Measurements from ENCODE around the gene IFITM5.
A peak's percentile ranks its signal among the peaks of the same experiment; 100 is the strongest.
"Not testable (repeated sequence)": the region's sequence is repeated elsewhere in the genome, so short reads cannot be mapped to it uniquely, and the experiment has no call there.

Gene IFITM5

DNA sequence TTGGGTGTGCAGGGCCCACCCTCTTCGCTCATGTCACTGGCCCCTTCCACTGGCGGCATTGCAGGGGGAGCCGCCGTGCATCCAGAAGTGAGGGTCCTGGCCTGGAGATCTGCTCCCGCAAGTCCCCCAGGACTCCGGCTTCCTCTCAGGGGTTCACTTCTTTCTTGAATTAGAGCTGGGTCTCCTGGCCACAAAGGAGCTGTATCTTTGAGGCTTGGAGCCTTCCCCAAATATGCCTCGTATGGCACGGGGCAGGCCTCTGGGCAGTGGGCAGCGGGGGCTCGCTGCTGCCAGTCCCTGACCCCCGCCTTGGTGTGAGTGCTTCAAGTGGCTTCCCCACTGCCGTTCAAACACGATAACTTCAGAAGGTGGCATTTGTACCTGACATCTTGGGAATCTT, 28.7 kb upstream of the IFITM5 start:
- no peak for DNase-seq (ENCODE audit: low read depth)

- no peak for DNase-seq (ENCODE audit: low read depth)
Observed at GRCh38 chr11:327581-327923, 28.2 kb upstream of the IFITM5 start.

GRCh38 chr11:326842-327580, 27.7 kb upstream of the IFITM5 start:
- DNase-seq (ENCODE audit: low read depth): peak; percentile 40

GRCh38 chr11:326592-326841, 27.2 kb upstream of the IFITM5 start:
- DNase-seq (ENCODE audit: low read depth): no peak

DNA sequence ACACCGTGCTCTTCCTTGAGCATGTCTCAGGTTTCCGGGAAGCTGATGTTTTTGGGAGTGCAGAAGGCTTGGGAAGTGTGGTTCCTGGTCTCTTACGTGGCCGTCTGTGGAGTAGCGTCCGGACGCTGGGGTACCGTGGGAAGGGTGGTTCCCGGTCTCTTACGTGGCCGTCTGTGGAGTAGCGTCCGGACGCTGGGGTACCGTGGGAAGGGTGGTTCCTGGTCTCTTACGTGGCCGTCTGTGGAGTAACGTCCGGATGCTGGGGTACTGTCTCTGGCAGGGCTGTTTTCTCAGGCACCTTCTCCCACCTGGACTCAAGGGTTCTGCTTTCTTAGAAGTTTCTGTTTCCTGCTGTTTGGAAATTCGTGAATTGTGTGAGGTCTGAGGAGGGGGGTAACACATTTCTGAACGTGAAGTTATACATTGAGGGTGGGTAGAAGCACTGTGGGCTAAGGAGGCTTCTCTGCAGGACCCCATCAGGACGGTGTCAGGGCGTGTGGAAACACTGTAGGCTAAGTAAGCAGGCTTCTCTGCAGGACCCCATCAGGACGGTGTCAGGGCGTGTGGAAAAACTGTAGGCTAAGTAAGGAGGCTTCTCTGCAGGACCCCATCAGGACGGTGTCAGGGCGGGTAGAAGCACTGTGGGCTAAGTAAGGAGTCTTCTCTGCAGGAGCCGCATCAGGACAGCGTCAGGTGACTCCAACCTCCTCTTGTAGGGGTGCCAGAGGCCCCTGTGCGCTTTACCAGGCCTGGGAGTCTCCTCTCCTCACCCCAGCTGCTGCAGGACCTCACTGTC, 26.7 kb upstream of the IFITM5 start:
- no peak for DNase-seq (ENCODE audit: low read depth)

DNA sequence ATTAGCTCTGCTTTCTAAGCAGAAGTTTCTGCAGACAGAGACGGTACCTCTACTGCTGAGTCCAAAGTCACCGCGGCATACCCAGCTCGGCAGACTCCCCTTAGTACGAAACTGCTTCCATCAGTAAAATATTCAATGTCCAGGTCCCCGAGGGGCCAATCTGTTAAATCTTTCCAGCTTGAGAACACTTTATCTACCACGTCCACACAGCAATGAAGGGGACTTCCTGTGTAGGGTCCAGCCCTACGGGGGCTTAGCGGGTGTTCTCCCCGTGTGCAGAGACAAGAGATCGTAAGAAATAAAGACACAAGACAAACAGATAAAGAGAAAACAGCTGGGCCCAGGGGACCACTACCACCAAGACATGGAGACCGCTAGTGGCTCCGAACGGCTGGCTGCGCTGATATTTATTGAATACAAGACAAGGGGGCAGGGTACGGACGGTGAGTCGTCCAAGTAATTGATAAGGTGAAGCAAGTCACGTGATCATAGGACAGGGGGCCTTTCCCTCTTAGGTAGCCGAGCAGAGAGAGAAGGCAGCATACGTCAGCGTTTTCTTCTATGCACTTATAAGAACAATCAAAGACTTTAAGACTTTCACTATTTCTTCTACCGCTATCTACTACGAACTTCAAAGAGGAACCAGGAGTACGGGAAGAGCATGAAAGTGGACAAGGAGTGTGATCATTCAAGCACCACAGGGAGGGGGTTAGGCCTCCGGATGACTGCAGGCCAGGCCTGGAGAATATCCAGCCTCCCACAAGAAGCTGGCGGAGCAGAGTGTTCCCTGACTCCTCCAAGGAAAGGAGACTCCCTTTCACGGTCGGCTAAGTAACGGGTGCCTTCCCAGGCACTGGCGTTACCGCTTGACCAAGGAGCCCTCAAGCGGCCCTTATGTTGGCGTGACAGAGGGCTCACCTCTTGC, 25.5 kb upstream of the IFITM5 start:
- DNase-seq (ENCODE audit: low read depth): not testable (repeated sequence)

GRCh38 chr11:324156-324555, 24.8 kb upstream of the IFITM5 start:
- no peak for DNase-seq (ENCODE audit: low read depth)

DNA sequence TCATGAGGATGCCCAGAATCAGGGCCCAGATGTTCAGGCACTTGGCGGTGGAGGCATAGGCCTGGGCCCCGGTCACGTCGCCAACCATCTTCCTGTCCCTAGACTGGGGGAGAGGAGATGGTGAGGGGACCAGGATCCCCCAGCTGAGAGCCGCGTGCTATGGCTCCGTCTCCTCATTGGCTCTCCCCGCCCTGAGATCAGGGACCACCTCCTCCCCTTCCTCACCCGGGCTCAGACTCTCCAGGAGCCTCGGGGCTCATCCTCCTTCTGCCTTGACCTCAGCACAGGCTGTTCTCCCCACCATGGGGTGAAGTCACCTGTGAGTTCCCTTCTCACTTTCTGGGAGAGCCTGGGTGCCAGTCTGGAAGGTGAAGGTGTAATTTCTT, 20.6 kb upstream of the IFITM5 start:
- not testable (repeated sequence) for DNase-seq (ENCODE audit: low read depth)

- DNase-seq (ENCODE audit: low read depth): not testable (repeated sequence)
Observed at GRCh38 chr11:319121-319887, 20.0 kb upstream of the IFITM5 start.

DNA sequence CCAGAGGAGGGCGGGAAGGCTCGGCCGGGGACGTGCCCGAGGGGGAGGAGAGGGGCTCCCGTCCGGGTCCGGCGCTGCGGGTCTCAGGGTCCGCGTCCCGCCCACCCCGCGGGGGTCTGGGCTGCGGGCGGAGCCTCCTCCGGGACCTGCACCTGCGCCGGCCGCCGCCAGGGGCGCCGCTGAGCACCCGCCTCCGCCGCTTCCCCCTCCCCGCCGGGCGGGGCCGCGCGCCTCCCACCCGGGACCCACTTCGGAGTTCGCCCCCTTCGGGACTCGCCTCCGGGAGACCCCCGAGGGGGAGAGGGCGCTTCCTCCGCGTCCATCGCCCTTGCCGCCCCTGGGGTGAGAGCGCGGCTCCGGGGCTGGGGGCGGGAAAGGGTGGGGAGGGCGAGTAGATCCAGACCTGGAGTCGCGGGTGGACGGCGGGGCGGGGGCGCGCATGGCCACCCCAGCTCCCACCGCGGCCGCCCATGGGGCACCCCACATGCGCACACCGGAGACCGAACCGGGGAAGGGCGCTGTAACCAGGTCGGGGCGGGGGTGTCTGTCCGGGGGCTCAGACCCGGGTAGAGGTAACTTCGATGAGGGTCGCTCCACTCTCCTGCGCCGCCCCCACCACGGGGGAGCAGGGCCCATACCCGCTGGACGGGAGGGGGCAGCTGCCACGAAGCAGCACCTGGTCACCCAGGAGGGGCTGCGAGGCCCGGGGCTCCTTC, 19.2 kb upstream of the IFITM5 start:
- not testable (repeated sequence) for DNase-seq (ENCODE audit: low read depth)

DNA sequence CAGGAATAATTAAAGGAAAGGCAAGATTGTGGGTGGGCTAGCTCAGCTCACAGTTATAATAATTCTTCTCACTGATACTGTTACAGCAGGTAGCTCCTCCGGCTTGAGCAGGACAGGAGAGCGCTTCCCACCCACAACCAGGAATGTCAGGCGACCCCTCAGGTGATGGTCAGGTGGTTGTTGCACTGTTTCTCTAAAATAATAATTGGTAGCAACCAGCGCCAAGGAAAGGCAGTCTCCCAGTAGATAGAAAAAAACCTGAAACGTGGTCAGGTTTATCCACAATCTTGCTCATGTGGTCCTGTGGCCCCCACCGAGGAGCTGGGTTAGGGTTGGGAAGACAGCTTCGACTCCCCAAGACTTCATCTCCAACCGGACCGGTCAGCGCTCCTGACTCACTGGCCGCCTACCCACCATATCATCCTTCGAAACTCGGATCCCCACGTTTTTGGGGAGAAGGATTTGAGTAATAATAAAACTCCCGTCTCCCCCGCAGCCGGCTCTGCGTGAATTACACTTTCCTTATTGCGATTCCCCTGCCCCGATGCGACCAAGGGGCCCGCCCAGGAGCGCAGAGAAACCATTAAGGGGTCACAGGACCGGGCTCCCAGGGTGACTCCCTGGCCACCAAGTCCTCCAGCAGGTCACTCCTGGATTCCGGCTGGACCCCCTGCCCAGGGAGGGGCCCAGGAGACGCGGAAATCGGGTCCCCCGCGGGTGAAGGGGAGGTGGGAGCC, 18.5 kb upstream of the IFITM5 start:
- not testable (repeated sequence) for DNase-seq (ENCODE audit: low read depth)

DNA sequence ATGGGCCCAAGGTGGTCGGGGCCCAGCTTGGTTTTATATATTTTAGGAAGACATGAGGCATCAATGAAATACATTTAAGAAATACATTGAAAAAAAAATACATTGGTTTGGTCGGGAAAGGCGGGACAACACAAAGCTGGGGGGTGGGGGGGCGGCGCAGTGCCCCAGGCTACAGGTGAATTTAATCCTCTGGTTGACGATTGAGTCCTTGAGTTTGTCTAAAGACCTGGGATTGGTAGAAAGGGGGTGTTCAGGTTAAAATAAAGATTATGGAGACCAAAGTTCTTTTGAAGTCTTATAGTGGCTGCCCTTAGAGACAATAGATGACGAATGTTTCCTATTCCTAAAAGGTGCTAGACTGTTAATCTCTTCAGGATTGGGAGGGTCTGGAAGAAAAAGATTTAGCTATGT, 17.6 kb upstream of the IFITM5 start:
- no peak for DNase-seq (ENCODE audit: low read depth)

GRCh38 chr11:316031-316701, 16.8 kb upstream of the IFITM5 start:
- no peak for DNase-seq (ENCODE audit: low read depth)

DNA sequence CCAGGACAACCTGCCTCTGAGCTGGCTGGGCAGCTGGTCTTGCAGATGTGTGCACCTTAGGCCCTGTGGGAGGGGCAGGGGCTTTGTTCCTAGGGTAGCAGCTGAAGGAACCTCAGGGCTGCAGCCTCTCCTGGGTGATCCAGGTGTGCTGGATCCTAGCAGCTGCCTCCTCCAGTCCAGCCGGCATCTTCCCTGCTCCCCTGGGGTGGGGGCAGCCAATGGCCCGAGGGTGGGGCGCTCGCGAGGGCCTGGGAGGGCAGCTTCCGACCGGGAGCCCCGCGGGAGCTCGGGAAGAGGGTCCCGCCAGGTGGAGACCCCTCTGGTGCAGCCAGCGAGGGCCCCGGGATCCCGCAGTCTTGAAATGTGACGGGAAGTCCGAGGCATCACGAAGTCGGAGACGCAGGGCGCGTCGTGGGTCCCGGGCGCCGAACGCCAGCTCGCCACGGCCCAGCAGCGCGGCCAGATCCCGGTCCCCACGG, 16.2 kb upstream of the IFITM5 start:
- DNase-seq (ENCODE audit: low read depth): no peak

GRCh38 chr11:315051-315481, 15.7 kb upstream of the IFITM5 start:
- DNase-seq (ENCODE audit: low read depth): no peak

DNA sequence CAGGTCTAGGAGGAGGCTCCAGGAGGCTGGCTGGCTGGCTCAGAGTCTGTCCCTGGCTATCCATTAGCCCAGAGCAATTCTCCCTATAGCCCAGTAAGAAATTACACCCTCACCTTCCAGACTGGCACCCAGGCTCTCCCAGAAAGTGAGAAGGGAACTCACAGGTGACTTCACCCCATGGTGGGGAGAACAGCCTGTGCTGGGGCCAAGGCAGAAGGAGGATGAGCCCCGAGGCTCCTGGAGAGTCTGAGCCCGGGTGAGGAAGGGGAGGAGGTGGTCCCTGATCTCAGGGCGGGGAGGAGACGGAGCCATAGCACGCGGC, 15.2 kb upstream of the IFITM5 start:
- not testable (repeated sequence) for DNase-seq (ENCODE audit: low read depth)

DNA sequence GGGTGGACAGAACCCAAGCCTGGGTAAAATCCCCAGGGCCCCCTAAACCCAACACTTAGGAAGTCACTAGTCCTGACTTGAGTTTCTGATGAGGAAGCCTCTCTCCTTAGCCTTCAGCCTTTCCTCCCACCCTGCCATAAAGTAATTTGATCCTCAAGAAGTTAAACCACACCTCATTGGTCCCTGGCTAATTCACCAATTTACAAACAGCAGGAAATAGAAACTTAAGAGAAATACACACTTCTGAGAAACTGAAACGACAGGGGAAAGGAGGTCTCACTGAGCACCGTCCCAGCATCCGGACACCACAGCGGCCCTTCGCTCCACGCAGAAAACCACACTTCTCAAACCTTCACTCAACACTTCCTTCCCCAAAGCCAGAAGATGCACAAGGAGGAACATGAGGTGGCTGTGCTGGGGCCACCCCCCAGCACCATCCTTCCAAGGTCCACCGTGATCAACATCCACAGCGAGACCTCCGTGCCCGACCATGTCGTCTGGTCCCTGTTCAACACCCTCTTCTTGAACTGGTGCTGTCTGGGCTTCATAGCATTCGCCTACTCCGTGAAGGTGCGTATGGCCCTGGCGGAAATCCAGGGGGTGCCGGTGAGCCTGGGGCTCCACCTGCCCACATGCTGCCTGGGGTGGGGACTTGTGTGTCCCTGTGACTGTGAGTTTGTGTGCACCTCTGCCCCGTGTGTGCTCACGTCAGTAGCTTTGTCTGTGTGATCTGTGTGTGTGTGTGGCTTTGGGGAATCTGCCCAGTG, 14.6 kb upstream of the IFITM5 start, which contains the start of gene IFITM1:
Gene IFITM1, plus strand, starts transcription at position 254 of the 767 bp plus-strand sequence. Its CDS starts 131 bp downstream, at position 385.
- DNase-seq (ENCODE audit: low read depth): peak; percentile 46

DNA sequence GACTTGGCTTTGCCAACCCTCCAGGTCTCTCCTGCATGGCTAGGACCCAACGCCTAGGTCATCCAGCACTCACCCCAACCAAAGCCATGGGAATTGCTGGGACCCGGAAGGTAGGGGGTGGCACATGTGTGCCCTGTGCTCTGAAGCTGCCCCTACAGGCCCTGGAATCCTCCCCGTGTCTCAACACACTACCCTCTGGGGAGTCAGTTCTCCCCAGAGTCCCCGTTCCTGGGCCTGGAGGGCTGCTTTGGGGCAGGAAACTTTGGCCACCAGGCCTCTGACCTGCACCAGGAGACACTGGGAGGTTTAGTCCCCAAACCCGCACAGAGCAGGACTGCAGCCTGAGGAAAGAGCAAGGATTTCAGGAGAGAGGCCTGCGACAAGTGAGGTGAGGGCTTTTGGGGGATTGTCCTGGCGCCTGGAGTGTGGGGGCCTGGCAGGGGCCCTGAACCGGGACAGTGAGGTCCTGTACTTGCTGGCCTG, 14.0 kb upstream of the IFITM5 start:
- no peak for DNase-seq (ENCODE audit: low read depth)
